PC-3 (cell line): ENCODE results near the gene CTNNA2. TPM values are rescaled to one million over a fixed set of nuclear protein-coding genes. Genes with fewer than 3 reads are reported as not detected.

ENCODE experiments used
- ATAC-seq: fragments of 200-7000 bp; cut with Tn5 transposase; 2 replicates; pipeline ENCODE4 v1.9.1; 2020; ENCODE audit warnings: mild to moderate bottlenecking, moderate library complexity
- BruUV-seq: library from RNA; stranded (reverse); fragments of 400-500 nt; replicated peaks from 2 replicates; lab custom pipeline; 2021; lab: Mats Ljungman, UMichigan
- CTCF ChIA-PET: fragments of 300-600 bp; sonication (Branson Sonifier 250); formaldehyde crosslinking; loops from one replicate; lab custom pipeline; 2022; ENCODE audit warnings: antibody characterized with exemption; lab: Charles Lee
- POLR2A ChIA-PET: fragments of 300-600 bp; sonication (Branson Sonifier 250); formaldehyde crosslinking; loops from one replicate; lab custom pipeline; 2022; ENCODE audit warnings: antibody characterized with exemption; ENCODE audit not compliant: unreplicated experiment; lab: Charles Lee
- DNase-seq: peaks from one replicate; pipeline ENCODE4 v3.0.0-alpha.2; 2015
- H2AFZ ChIP-seq: fragments of 300-600 bp; sonication (generic); 2 replicates; pipeline ENCODE4 v1.6.0; 2016; ENCODE audit warnings: antibody characterized with exemption, low read length
- H3F3A ChIP-seq: fragments of 300-600 bp; sonication (generic); one replicate; pipeline ENCODE4 v1.6.0; 2017; ENCODE audit warnings: antibody characterized with exemption, low read length, control low read depth, mild to moderate bottlenecking; ENCODE audit not compliant: unreplicated experiment
- H3K27ac ChIP-seq: fragments of 300-600 bp; sonication (generic); 2 replicates; pipeline ENCODE4 v1.5.1; 2016; ENCODE audit warnings: mild to moderate bottlenecking, low read length
- H3K27me3 ChIP-seq: fragments of 300-600 bp; sonication (generic); 2 replicates; pipeline ENCODE4 v1.6.1; 2016; ENCODE audit warnings: low read length, mixed read lengths
- H3K36me3 ChIP-seq: fragments of 300-600 bp; sonication (generic); 2 replicates; pipeline ENCODE4 v1.6.1; 2016; ENCODE audit warnings: low read depth, mixed run types, low read length, mixed read lengths
- H3K4me1 ChIP-seq: fragments of 300-600 bp; sonication (generic); 2 replicates; pipeline ENCODE4 v1.5.1; 2016; ENCODE audit warnings: low read length; ENCODE audit not compliant: insufficient read depth
- H3K4me2 ChIP-seq: fragments of 300-600 bp; sonication (generic); 2 replicates; pipeline ENCODE4 v1.6.0; 2016; ENCODE audit warnings: low read length
- H3K4me3 ChIP-seq: fragments of 300-600 bp; sonication (generic); 2 replicates; pipeline ENCODE4 v1.5.1; 2016; ENCODE audit warnings: mild to moderate bottlenecking, low read length, mixed read lengths
- H3K79me2 ChIP-seq: fragments of 300-600 bp; sonication (generic); 2 replicates; pipeline ENCODE4 v1.6.1; 2017; ENCODE audit warnings: low read length, mixed read lengths
- H3K9ac ChIP-seq: fragments of 300-600 bp; sonication (generic); 2 replicates; pipeline ENCODE4 v1.6.0; 2016; ENCODE audit warnings: mild to moderate bottlenecking, low read length
- H3K9me2 ChIP-seq: fragments of 300-600 bp; sonication (generic); replicated peaks from 2 replicates; pipeline ENCODE4 v1.6.1; 2016; ENCODE audit warnings: mixed run types, low read length, mixed read lengths
- H3K9me3 ChIP-seq: fragments of 300-600 bp; sonication (generic); 2 replicates; pipeline ENCODE4 v1.6.1; 2016; ENCODE audit warnings: low read length, mixed read lengths
- H4K20me1 ChIP-seq: fragments of 300-600 bp; sonication (generic); 2 replicates; pipeline ENCODE4 v1.6.1; 2016; ENCODE audit warnings: low read length, mixed read lengths
- EZH2 ChIP-seq: fragments of 300-600 bp; sonication (generic); IDR thresholded peaks from one replicate; pipeline ENCODE4 v1.6.1; 2017; ENCODE audit warnings: antibody characterized with exemption, mild to moderate bottlenecking, low read length; ENCODE audit not compliant: unreplicated experiment
- EZH2phosphoT487 ChIP-seq: fragments of 300-600 bp; sonication (generic); IDR thresholded peaks from 2 replicates; pipeline ENCODE4 v1.6.1; 2018; ENCODE audit warnings: mild to moderate bottlenecking, antibody characterized with exemption, low read length, borderline replicate concordance
- intact Hi-C: fragments of 100-400 bp; cut with micrococcal nuclease; formaldehyde crosslinking; loops from 2 replicates; pipeline ENCODE4 v1.9.0; 2023
- total RNA-seq: library from RNA; depleted of rRNA; stranded (reverse); fragments of >200 nt; gene quantifications from 2 replicates; pipeline ENCODE4 v1.2.3, GENCODE V29; 2014
- TF ChIP-seq, protein P1 (sequence below): fragments of 300-600 bp; sonication (generic); conservative IDR thresholded peaks from 2 replicates; pipeline ENCODE4 v1.5.1; 2017; ENCODE audit warnings: antibody characterized with exemption, low read depth, mild to moderate bottlenecking, low read length

The CTNNA2 gene
- total RNA-seq, 1 experiment from 2014 or later: not detected

- no TSS peak for BruUV-seq
- ChIA-PET CTCF (no interaction called here), POLR2A (no interaction called here)
- TF ChIP-seq, protein P1, sequence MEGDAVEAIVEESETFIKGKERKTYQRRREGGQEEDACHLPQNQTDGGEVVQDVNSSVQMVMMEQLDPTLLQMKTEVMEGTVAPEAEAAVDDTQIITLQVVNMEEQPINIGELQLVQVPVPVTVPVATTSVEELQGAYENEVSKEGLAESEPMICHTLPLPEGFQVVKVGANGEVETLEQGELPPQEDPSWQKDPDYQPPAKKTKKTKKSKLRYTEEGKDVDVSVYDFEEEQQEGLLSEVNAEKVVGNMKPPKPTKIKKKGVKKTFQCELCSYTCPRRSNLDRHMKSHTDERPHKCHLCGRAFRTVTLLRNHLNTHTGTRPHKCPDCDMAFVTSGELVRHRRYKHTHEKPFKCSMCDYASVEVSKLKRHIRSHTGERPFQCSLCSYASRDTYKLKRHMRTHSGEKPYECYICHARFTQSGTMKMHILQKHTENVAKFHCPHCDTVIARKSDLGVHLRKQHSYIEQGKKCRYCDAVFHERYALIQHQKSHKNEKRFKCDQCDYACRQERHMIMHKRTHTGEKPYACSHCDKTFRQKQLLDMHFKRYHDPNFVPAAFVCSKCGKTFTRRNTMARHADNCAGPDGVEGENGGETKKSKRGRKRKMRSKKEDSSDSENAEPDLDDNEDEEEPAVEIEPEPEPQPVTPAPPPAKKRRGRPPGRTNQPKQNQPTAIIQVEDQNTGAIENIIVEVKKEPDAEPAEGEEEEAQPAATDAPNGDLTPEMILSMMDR: no peak
- TF ChIP-seq EZH2: no peak
- no peak for TF ChIP-seq EZH2phosphoT487
- Histone ChIP-seq H3K27me3 (no peaks in the 10 kb centered on the region), H3K79me2 (no peaks in the 10 kb centered on the region), H3F3A (no peaks in the 10 kb centered on the region), H3K4me2 (no peak overlapping the region), H3K4me1 (no peaks in the 10 kb centered on the region), H3K27ac (no peak overlapping the region), H3K9me2 (no peaks in the 10 kb centered on the region), H3K9ac (no peak overlapping the region), H4K20me1 (no peaks in the 10 kb centered on the region), H3K36me3 (no peaks in the 10 kb centered on the region), H2AFZ (no peak overlapping the region), H3K4me3 (no peak overlapping the region), H3K9me3 (no peaks in the 10 kb centered on the region)
- intact Hi-C loops: no loop called here
- DNase-seq (no peak), ATAC-seq (no peak)
Observed at GRCh38 chr2:80417737-80418136, 904.9 kb downstream of the CTNNA2 start.

- intact Hi-C loops: no loop called here
- H3K4me3 ChIP-seq: no peak overlapping the region
- H3K9ac ChIP-seq: no peak overlapping the region
- H3K4me2 ChIP-seq: no peak overlapping the region
- peaks cover 7% of the 10 kb centered on the region for H3K27me3 ChIP-seq
- H2AFZ ChIP-seq: no peak overlapping the region
- DNase-seq: no peak
- H3K4me1 ChIP-seq: no peaks in the 10 kb centered on the region
- TF ChIP-seq, protein P1: no peak
- TF ChIP-seq EZH2 (no peak), EZH2phosphoT487 (no peak)
- CTCF ChIA-PET: no interaction called here
- H3K27ac ChIP-seq: no peak overlapping the region
- H4K20me1 ChIP-seq: no peaks in the 10 kb centered on the region
- H3K9me2 ChIP-seq: no peaks in the 10 kb centered on the region
- no TSS peak for BruUV-seq
- no peaks in the 10 kb centered on the region for H3K79me2 ChIP-seq
- H3K36me3 ChIP-seq: no peaks in the 10 kb centered on the region
- POLR2A ChIA-PET: no interaction called here
- H3K9me3 ChIP-seq: no peaks in the 10 kb centered on the region
- no peak for ATAC-seq
- H3F3A ChIP-seq: no peaks in the 10 kb centered on the region
Observed at GRCh38 chr2:80420530-80421208, 907.8 kb downstream of the CTNNA2 start.

- no peaks in the 10 kb centered on the region for H3K9me2 ChIP-seq
- intact Hi-C loops: no loop called here
- no peaks in the 10 kb centered on the region for H3K36me3 ChIP-seq
- H2AFZ ChIP-seq: no peak overlapping the region
- no peaks in the 10 kb centered on the region for H3K79me2 ChIP-seq
- no peaks in the 10 kb centered on the region for H3F3A ChIP-seq
- peaks cover 10% of the 10 kb centered on the region for H3K27me3 ChIP-seq
- H4K20me1 ChIP-seq: no peaks in the 10 kb centered on the region
- no peak for DNase-seq
- H3K9ac ChIP-seq: no peak overlapping the region
- ChIA-PET CTCF (no interaction called here), POLR2A (no interaction called here)
- TF ChIP-seq EZH2phosphoT487: no peak
- TF ChIP-seq, protein P1: no peak
- TF ChIP-seq EZH2: no peak
- no TSS peak for BruUV-seq
- no peak overlapping the region for H3K4me3 ChIP-seq
- H3K4me2 ChIP-seq: no peak overlapping the region
- no peak overlapping the region for H3K27ac ChIP-seq
- H3K4me1 ChIP-seq: no peaks in the 10 kb centered on the region
- no peaks in the 10 kb centered on the region for H3K9me3 ChIP-seq
- no peak for ATAC-seq
Observed at GRCh38 chr2:80429251-80429650, 916.4 kb downstream of the CTNNA2 start.
